ENCODE measurements around the gene PTPRM. TPM values are rescaled to one million over a fixed set of nuclear protein-coding genes. Genes with fewer than 3 reads are reported as not detected.

Gene PTPRM
- total RNA-seq, 1 experiment from 2014 or later = 42.3 TPM

DNA sequence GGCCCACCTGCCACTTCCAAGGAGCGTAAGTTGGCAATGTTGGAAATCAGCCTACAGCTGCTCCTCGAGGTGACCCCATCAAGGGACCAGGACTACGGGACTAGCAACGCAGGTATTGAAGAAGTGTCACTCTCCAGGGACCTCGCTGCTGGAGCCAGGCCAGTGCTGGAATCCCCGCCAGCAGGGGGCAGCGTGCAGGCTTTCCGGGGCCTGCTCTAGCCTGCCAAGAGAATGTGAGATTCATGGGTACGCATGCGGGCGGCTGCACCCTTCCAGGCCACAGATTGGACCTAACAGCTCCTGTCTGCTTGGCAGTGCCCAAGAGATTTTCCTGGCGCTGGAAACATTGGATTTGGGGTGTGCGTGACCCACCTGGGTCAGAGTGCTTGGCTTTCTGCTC is 859.3 kb downstream of the PTPRM start:
- peak; percentile 28 for DNase-seq
- Mint-ChIP-seq H3K27ac (ENCODE audit: unreplicated experiment) (no peak overlapping the region), H3K36me3 (ENCODE audit: insufficient read depth, unreplicated experiment) (no peaks in the 10 kb centered on the region), H3K4me1 (ENCODE audit: low read depth, unreplicated experiment) (peaks cover 8% of the 10 kb centered on the region), H3K27me3 (ENCODE audit: unreplicated experiment) (peaks cover 11% of the 10 kb centered on the region), H3K9me3 (ENCODE audit: low read depth, unreplicated experiment) (no peaks in the 10 kb centered on the region), H3K4me3 (ENCODE audit: low read depth, unreplicated experiment) (no peak overlapping the region)
- intact Hi-C loops (cut with micrococcal nuclease; ENCODE audit: unreplicated experiment) = no loop called here
- TF ChIP-seq, protein P1, sequence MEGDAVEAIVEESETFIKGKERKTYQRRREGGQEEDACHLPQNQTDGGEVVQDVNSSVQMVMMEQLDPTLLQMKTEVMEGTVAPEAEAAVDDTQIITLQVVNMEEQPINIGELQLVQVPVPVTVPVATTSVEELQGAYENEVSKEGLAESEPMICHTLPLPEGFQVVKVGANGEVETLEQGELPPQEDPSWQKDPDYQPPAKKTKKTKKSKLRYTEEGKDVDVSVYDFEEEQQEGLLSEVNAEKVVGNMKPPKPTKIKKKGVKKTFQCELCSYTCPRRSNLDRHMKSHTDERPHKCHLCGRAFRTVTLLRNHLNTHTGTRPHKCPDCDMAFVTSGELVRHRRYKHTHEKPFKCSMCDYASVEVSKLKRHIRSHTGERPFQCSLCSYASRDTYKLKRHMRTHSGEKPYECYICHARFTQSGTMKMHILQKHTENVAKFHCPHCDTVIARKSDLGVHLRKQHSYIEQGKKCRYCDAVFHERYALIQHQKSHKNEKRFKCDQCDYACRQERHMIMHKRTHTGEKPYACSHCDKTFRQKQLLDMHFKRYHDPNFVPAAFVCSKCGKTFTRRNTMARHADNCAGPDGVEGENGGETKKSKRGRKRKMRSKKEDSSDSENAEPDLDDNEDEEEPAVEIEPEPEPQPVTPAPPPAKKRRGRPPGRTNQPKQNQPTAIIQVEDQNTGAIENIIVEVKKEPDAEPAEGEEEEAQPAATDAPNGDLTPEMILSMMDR (IDR thresholded peaks at IDR 0.05; ENCODE audit: unreplicated experiment) = peak; percentile 50
- CTCF ChIA-PET = no interaction called here
- no TSS peak for BruUV-seq (replicated peaks)

DNA sequence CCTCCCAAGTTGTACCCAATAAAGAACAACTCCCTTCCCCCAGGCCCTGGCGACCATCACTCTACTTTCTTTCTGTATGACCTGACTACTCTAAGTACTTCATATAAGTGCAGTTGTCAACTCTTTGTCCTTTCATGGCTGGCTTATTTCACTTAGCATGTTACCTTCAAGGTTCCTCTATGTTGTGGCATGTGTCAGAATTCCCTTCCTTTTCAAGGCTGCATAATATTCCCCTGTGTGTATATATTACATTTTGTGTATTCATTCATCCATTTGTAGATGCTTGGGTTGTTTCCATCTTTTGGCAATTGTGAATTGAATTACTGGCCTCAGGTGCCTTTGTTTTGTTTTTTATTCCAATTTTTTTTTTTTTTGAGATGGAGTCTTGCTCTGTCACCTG is 860.2 kb downstream of the PTPRM start:
- CTCF ChIA-PET = no interaction called here
- Mint-ChIP-seq H3K36me3 (ENCODE audit: insufficient read depth, unreplicated experiment) (no peaks in the 10 kb centered on the region), H3K27ac (ENCODE audit: unreplicated experiment) (no peak overlapping the region), H3K27me3 (ENCODE audit: unreplicated experiment) (peaks cover 17% of the 10 kb centered on the region), H3K4me1 (ENCODE audit: low read depth, unreplicated experiment) (peaks cover 8% of the 10 kb centered on the region), H3K9me3 (ENCODE audit: low read depth, unreplicated experiment) (no peaks in the 10 kb centered on the region), H3K4me3 (ENCODE audit: low read depth, unreplicated experiment) (no peak overlapping the region)
- BruUV-seq (replicated peaks) = no TSS peak
- intact Hi-C loops (cut with micrococcal nuclease; ENCODE audit: unreplicated experiment) = no loop called here
- DNase-seq = no peak
- TF ChIP-seq, protein P1 (IDR thresholded peaks at IDR 0.05; ENCODE audit: unreplicated experiment) = no peak

DNA sequence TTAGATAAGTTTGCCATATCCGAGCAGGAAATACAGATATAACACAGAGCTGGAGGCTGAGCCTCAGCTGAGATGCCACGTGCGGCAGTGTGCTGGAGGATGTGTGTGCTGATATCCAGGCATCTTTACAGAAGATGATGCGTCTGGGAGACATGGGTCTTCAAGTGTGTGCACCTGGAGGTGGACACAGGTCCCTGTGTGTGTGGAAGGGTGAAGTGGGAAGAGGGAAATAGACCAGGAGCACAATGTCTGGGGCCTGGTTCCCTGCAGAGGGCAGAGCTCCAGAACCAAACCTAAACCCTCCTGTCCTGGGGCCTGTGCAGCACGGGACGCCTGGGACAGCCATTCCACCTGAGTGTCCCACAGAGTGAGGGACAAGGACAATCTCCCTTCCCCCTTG is 861.8 kb downstream of the PTPRM start:
- intact Hi-C loops (cut with micrococcal nuclease; ENCODE audit: unreplicated experiment) = no loop called here

DNA sequence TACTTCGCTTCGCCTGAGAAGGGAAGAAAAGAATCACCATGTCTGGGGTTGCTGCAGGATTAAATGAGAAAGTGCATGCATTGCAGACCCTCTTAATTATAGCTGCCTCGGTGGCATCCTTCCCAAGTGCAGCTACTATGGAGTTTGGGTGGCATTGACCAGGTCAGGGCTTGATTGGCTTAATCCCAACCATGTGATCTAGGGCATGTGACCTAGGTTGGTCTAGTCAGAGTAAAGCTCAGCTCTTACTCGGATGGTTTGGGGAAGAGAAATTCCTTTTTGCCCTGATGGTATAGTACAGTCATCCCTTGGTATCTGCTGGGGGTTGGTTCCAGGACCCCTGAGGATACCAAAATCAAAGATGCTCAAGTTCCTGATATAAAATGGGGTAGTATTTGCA is 863.9 kb downstream of the PTPRM start:
- H3K4me3 Mint-ChIP-seq (ENCODE audit: low read depth, unreplicated experiment) = no peak overlapping the region
- H3K4me1 Mint-ChIP-seq (ENCODE audit: low read depth, unreplicated experiment) = no peaks in the 10 kb centered on the region
- peaks cover 54% of the 10 kb centered on the region for H3K27me3 Mint-ChIP-seq (ENCODE audit: unreplicated experiment)

More for the DNA sequence above, 861.8 kb downstream of the PTPRM start:
- H3K4me3 Mint-ChIP-seq (ENCODE audit: low read depth, unreplicated experiment) = no peak overlapping the region
- no TSS peak for BruUV-seq (replicated peaks)
- H3K27me3 Mint-ChIP-seq (ENCODE audit: unreplicated experiment) = peaks cover 33% of the 10 kb centered on the region
- no peaks in the 10 kb centered on the region for H3K9me3 Mint-ChIP-seq (ENCODE audit: low read depth, unreplicated experiment)
- TF ChIP-seq, protein P1 (IDR thresholded peaks at IDR 0.05; ENCODE audit: unreplicated experiment) = no peak
- no peaks in the 10 kb centered on the region for H3K36me3 Mint-ChIP-seq (ENCODE audit: insufficient read depth, unreplicated experiment)
- peaks cover 8% of the 10 kb centered on the region for H3K4me1 Mint-ChIP-seq (ENCODE audit: low read depth, unreplicated experiment)
- no peak overlapping the region for H3K27ac Mint-ChIP-seq (ENCODE audit: unreplicated experiment)
- DNase-seq = no peak
- CTCF ChIA-PET = no interaction called here

More for the DNA sequence above, 863.9 kb downstream of the PTPRM start:
- TF ChIP-seq, protein P1 (IDR thresholded peaks at IDR 0.05; ENCODE audit: unreplicated experiment) = no peak
- intact Hi-C loops (cut with micrococcal nuclease; ENCODE audit: unreplicated experiment) = no loop called here
- CTCF ChIA-PET = no interaction called here
- Mint-ChIP-seq H3K9me3 (ENCODE audit: low read depth, unreplicated experiment) (no peaks in the 10 kb centered on the region), H3K27ac (ENCODE audit: unreplicated experiment) (no peak overlapping the region), H3K36me3 (ENCODE audit: insufficient read depth, unreplicated experiment) (no peaks in the 10 kb centered on the region)
- no TSS peak for BruUV-seq (replicated peaks)
- DNase-seq = no peak

Measured in Calu3 (cell line).